NCI-H345 treated with DMSO at 0.1 percent for 48 hours (cell line): Measurements from ENCODE around the gene GRM2.

Source experiments
- DNase-seq: peaks from one replicate; lab custom pipeline; 2025; ENCODE audit not compliant: unreplicated experiment; lab: John Stamatoyannopoulos, UW

GRM2 gene

DNA sequence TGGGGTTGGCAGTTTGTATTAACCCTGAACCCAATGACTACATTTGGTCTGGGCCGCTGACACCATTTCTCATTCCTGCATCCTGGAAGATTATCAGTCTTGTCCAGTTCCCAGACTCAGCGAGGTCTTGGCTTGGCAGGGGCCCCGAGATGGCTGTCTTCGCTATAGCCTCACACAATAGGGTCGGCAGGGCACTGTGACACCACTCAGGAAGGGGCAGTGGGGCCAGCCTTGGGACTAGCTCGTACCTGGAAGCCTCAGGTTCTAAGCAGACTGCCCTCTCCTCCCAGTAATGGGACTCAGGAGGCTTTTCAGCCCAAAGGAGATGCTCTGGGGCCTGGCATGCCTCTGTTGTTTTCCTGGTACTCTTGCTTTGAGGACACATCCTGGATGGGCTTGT, 26.7 kb upstream of the GRM2 start:
- no peak for DNase-seq

DNA sequence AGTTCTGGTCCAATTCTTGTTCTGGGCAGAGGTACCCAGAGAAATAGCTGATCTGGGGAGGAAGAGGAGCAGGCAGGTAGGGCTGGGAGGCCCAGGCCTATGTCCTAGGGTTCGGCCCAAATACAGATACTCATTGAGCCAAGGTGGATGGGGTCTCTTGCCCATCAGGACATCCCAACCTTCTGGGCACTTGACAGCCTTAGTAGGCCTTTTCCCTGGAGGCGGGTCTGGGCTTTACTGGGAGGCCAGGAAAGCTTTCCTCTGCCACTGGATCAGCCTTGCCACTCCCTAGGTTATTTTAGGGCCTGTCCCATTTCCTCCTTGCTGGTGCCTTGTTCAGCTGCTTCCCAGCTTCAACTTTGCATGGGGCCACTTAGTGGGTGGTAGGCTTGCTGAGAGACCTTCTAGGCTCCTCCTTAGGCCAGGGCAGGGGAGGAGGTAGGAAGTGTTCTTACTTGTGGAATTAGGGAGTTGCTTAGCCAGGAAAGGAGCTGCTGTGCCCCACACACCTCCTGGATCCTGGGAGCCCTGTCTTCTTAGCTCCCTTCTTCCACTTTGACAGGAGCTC, 26.1 kb upstream of the GRM2 start:
- DNase-seq = no peak

DNA sequence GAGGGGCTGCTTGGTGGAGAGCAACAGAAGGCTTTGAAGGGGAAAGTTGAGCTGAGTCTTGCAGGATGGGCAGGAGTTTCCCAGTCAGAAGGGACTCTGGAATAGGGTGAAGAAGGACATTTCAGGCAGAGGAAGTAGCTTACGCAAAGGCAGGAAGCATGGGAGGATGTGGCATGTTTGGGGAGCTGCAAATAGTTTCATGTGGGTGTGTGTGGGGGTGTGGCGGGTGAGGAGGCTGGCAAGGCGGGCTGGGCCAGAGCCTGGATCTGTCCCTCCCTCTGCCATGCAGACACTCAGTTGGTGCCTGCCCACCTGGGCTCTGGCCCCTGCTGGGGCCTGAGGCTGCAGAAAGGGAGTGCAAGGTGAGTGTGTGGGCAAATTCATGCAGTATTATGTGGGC, 25.4 kb upstream of the GRM2 start:
- DNase-seq = no peak

- peak; percentile 35 for DNase-seq
These were observed 24.8 kb upstream of the GRM2 start for GRCh38 chr3:51682079-51682478.

DNA sequence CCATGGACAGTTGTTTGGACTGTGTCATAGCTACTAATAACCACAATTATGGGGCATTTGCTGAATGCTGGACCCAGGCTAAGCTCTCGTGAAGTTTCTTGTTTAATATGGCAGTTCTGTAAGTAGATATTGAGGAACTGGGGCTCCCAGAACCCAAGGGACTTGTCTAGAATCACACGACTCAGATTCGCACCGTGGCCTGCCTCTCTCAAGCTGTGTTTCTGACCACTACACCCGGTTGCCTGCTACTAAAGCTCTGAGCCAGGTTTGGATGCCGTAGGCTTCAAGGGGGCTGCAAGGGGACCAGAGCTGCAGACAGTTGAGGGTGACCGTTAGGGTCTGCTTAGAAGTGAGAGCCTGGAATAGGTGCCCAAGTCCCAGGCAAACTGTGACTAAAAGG, 24.3 kb upstream of the GRM2 start:
- DNase-seq = no peak

DNA sequence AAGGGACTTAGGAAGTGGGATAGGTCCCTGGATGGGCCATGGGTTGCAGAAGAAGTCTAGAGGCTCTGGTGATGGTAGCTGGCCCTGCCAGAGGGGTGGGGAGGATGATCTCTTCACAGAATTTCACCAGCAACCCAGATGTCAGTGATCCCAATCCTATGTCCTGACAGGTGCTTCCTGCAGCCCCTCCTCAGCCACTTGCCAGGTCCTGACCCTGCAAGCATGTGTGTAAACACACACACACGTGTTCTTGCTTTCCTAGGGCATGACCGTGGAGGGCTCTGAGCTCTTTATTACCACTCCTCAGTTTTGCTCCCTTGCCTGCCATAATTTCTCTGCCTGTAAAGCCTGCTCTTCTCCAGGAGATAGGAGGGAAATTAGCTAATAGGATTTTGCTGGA, 23.3 kb upstream of the GRM2 start:
- no peak for DNase-seq

- DNase-seq = no peak
These were observed 21.7 kb upstream of the GRM2 start for GRCh38 chr3:51684971-51685751.

- no peak for DNase-seq
These were observed 20.8 kb upstream of the GRM2 start for GRCh38 chr3:51686056-51686455.

DNA sequence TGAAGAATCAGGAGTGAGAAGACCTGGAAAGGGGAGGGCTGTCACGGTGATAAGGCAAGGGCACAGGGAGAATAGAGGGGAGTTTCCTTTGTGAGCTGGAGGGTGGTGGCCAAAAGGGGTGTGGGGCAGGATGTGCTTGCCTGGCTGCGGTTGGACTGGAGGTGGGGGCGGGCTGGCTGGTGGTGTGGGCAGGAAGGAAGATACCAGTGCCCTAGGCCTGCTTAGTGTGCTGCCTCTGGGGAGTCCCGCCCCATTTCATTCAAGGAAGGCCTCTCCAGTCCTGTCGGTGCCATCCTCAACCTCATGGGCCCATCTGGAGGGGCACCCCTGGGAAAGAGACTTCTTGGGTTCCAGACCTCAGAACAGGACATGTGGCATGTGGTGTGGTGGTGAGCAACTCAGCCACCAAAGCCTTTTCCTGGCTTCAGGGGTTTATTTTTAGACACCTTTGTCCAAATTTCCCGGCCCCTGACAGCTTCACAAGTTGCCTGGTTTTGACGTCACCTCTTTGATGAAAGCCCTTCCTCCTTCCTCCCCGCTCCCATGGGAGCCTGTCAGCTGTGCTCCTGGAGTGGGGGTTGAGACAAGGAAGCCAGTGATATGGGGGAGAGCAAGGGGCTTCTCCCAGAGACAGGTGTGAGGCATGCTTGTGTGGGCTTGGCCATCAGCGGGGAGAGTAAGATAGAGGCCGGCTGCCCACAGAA, 20.2 kb upstream of the GRM2 start:
- no peak for DNase-seq

- no peak for DNase-seq
These were observed 19.2 kb upstream of the GRM2 start for GRCh38 chr3:51687431-51688205.

GRCh38 chr3:51688206-51688600, 18.7 kb upstream of the GRM2 start:
- no peak for DNase-seq

DNA sequence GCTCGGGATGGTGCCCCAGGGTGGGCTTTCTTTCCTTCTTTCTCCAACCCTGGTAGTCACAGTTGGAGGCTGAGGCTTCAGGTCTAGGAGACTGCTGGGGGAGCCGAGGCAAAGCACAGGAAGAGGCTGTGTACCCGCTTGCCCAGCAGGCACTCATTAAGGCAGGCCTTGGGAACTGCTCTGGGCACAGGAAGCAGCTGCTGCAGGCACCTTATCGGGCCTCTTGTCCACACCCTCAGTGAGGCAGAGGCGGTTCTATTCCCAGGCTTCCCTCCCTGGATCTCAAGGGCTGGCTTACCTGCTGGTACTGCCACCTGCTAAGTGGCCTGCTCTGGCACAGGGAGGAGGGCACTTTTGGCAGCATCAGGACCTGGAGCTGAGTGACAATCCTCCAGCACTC, 15.8 kb upstream of the GRM2 start:
- no peak for DNase-seq

DNA sequence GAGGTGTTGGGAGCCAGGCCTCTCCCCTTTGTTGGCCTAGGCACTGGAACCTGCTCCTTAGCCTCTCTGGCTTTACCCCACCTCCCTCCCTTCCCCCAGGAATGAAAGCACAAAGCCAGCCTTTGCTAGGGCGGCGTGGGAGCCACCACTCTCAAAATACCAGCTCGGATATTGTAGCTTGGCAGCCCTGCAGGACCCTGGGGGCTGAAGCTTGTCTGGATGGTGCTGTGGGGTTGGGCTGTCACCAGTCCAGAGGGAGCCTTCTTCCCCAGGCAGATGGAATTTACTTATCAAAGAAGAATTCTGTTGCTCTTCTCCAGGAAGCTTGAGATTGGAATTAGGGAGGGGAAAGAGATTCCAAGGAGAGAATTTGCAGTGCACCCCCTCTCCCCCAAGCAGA, 14.9 kb upstream of the GRM2 start:
- DNase-seq = no peak

- DNase-seq = no peak
These were observed 13.9 kb upstream of the GRM2 start for GRCh38 chr3:51692980-51693395.

DNA sequence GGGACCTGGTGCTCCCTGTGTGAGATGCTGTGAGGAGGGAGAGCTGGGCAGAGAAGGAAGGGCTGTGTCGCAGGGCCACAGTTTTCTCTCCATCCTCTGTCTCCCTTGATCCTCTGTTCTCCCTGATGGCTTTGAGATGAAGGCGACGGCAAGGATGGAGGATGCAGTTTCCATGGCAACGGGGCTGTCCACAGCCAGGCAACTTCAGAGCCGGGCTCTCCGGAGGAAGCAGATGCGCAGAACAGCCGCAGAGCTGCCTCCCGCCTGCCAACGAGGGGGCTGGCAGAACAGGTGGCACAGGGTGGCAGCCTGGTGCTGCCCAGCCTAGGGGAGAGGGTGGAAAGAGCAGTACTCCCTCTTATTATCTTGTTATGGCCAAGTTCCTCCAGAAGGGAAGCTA, 9.9 kb upstream of the GRM2 start:
- no peak for DNase-seq

- no peak for DNase-seq
These were observed 8.7 kb upstream of the GRM2 start for GRCh38 chr3:51698209-51698608.

- no peak for DNase-seq
These were observed 6.5 kb upstream of the GRM2 start for GRCh38 chr3:51700403-51700802.

GRCh38 chr3:51702156-51702555, 4.7 kb upstream of the GRM2 start:
- DNase-seq = no peak

DNA sequence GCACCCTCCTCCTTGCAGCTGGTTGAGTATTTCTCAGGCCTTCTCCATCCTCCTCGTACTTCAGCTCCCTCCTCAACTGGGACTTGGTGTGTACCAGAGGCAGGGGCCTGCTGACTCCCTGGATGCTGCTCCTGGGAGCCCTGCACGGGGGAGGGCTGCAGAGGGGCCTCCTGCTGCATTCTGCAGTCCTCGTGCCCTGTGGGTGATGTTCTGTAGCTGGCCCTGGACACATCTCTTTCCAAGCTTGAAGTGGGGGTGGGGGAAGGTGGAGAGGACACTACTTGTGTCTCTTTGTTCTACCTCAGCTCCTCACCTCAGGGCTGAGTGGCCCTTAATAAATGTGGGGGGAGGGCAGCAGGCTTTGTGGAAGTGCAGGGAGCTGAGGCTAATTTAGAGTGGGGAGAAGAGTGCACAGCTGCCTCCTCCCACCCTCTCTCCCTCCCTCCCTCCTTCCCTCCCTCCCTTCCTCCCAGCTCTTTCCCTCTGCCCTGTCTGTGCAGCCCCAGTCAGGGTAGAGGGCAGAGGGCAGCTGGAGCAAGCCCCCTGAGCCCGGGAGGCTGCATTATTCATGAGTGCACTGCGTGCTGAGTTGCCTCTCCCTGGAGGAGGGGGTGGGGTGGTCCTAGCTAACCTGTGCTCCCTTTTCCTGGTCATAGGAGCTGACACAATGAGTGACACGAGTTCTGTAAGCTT, 3.7 kb upstream of the GRM2 start:
- DNase-seq = no peak

DNA sequence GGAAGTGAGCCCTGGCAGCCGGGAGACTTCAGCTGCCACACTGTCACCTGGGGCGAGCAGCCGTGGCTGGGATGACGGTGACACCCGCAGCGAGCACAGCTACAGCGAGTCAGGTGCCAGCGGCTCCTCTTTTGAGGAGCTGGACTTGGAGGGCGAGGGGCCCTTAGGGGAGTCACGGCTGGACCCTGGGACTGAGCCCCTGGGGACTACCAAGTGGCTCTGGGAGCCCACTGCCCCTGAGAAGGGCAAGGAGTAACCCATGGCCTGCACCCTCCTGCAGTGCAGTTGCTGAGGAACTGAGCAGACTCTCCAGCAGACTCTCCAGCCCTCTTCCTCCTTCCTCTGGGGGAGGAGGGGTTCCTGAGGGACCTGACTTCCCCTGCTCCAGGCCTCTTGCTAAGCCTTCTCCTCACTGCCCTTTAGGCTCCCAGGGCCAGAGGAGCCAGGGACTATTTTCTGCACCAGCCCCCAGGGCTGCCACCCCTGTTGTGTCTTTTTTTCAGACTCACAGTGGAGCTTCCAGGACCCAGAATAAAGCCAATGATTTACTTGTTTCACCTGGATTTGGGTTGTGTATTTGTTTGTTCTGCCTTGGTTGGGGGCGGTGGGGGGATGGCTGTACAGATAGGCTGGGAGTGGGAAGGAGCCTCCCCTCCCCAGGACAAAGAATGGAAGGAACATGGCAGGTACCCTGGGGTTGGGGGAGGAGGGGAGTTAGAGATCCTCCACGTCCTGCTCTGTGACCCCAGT, 2.9 kb upstream of the GRM2 start:
- DNase-seq = no peak
